Measurements from ENCODE around the gene ANKDD1A.

DNA sequence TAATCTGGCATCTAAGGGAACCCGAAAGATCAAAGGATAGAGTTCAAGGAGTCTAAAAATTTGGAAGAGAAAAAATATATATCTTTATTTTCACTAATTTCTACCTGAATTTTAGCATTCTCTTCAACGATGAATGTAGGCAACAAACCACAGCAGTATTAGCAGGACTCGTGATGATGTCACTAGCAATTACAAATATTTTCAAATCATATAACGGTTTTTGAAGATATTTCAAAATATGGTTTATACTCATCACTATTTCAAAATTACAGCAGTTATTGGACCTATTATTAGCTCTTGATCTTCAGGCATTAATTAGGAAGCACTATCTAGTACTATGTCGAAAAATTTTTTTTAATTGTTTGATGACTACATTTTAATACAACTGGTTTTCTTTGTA lies 27.0 kb upstream of the ANKDD1A start:
- TF ChIP-seq POLR2A (IDR thresholded peaks at IDR 0.05; ENCODE audit: low read length) (no peak), GATA1 (IDR thresholded peaks at IDR 0.05; ENCODE audit: low read depth, low read length) (no peak)
